NCI-H526 treated with DMSO at 0.1 percent for 48 hours (cell line): ENCODE results near the gene ERLEC1.
"Not testable (repeated sequence)": the region's sequence is repeated elsewhere in the genome, so short reads cannot be mapped to it uniquely, and the experiment has no call there.

Experiments
- DNase-seq: peaks from one replicate; lab custom pipeline; 2025; lab: John Stamatoyannopoulos, UW

Gene ERLEC1

DNA sequence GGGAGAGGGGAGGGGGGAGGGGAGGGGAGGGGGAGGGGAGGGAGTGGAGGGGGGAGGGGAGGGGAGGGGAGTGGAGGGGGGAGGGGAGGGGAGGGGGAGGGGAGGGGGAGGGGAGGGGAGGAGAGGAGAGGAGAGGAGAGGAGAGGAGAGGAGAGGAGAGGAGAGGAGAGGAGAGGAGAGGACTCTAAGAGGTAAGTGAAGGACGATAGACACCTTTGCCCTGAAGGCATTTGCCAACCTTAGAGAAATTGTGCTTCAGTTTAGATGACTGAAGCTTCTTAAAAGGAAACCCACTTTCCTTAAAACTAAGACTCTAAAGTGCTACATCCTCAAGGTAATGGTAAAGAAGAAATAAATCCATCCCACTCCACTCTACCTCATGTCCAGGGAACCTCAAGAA is 53.7 kb downstream of the ERLEC1 start:
- no peak for DNase-seq

DNA sequence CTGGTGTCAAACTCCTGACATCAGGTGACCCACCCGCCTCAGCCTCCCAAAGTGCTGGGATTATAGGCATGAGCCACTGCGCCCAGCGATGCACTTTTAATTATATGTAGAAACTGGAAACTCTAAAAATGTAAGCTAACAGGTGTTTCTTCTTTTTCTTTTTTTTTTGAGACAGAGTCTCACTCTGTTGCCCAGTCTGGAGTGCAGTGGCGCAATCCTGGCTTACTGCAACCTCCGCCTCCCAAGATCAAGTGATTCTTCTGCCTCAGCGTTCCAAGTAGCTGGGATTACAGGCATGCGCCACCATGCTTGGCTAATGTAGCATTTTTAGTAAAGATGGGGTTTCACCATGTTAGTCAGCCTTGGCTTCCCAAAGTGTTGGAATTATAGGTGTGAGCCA is 54.8 kb downstream of the ERLEC1 start:
- not testable (repeated sequence) for DNase-seq

- no peak for DNase-seq
Measured at GRCh38 chr2:53842891-53843290, 56.0 kb downstream of the ERLEC1 start.

GRCh38 chr2:53843595-53843994 is 56.8 kb downstream of the ERLEC1 start:
- DNase-seq = no peak

- no peak for DNase-seq
Measured at GRCh38 chr2:53848062-53848461, 61.2 kb downstream of the ERLEC1 start.

- not testable (repeated sequence) for DNase-seq
Measured at GRCh38 chr2:53851052-53851757, 64.4 kb downstream of the ERLEC1 start.

- DNase-seq = no peak
Measured at GRCh38 chr2:53852532-53852931, 65.7 kb downstream of the ERLEC1 start.

- DNase-seq = no peak
Measured at GRCh38 chr2:53854678-53855077, 67.8 kb downstream of the ERLEC1 start.

GRCh38 chr2:53856272-53856671 is 69.4 kb downstream of the ERLEC1 start:
- DNase-seq = no peak

DNA sequence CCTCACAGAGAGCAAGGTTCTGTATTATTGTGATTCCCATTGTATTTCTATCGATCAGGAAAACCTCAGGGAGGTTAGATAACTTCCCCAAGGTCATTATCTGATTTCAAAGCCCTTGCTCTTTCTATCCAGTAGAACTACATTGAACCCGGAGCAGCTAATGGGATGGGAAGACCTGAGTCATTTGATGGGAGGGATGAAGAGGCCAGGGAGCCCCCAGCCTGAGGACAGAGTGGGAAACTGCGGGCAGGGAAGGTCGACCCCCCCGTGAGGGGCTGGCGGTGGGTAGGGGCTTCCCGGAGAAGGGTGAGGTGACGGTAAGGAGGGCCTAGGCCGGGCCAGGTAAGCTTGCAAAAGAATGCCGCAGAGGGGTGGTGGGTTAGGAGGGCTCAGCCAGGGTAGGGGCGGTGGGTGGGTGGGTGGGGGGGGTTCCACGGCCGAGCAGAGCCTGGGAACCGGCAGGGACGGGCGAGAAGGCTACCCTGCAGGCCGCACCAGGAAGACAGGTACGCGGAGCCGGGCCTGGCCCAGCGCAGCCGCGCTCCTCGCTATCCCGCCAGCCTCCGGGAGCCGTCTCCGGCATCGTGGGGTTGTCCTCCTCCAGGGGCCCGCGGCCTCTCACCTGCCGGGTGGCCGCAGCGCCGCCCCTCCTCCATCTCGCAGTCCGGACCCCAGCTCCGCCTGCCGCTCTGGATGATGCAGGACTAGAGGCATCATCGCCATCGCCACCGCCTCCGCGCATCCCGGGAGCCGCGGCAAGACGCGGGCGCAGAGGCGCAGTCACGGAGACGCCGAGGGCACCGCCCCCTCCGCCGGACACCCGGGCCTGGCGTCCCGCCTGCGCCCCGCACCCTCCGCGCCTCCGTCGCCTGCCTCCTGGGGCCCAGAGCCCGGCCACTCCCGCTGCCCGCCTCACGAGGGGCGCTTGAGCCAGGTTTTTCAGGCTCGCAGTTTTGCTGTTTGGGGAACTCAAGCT is 72.7 kb downstream of the ERLEC1 start, which contains the start of gene GPR75:
Gene GPR75 (minus strand): TSS at position 762 of the 976 bp plus-strand sequence. CDS start 5,211 bp downstream, outside the sequence.
- no peak for DNase-seq

GRCh38 chr2:53861824-53862223 is 75.0 kb downstream of the ERLEC1 start:
- DNase-seq = no peak

GRCh38 chr2:53863538-53864227 is 76.8 kb downstream of the ERLEC1 start:
- no peak for DNase-seq

DNA sequence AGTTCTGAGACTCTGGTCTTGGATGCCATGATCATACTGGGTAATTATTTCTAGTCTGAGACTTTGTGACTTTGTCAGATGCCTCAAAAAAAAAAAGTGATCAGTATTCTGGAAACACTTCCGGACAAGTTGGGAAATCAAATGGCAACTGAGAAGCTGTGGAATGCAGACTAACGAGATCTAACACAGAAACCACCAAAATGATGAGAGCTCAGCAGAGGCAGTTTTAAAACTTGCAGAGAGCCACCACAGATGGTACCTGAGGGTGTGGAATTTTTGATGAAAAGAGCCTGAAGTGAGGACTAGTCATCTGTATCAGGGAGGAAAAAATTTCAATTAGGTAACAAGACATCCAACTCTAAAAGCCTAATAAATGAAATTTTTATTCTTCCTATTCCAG is 78.4 kb downstream of the ERLEC1 start:
- DNase-seq = no peak

DNA sequence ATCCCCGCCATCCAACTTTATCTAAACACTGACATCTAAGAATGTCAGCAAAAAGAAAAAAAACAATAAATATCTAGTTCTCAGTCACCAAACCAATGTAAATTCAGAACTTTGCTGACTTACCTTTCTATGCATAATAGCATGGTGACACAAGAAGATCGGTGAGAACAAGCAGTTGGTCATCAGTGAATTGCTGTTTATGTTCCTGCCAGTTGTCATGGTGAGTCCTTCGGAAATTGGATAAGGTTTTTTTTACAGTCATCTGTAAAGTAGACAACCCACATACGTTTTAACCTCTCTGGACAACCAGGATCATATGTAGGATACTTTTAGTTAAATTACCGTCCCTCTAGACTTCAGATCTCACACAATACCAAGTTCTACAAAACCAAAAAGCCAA is 79.1 kb downstream of the ERLEC1 start:
- no peak for DNase-seq

DNA sequence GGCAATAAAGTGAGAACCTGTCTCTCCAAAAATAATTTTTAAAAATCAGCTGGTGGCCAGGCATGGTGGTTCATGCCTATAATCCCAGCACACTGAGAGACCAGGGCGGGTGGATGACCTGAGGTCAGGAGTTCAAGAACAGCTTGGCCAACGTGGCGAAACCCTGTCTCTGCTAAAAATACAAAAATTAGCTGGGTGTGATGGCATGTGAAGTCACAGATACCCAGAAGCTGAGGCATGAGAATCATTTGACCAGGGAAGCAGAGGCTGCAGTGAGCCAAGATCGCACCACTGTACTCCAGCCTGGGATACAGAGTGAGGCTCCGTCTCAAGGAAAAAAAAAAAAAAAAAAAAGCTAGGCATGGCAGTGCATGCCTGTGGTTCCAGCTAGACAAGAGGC is 80.3 kb downstream of the ERLEC1 start:
- DNase-seq = no peak

GRCh38 chr2:53867773-53868172 is 80.9 kb downstream of the ERLEC1 start:
- no peak for DNase-seq
